ENCODE measurements around the gene TAS2R31. TPM values are rescaled to one million over a fixed set of nuclear protein-coding genes. Genes with fewer than 3 reads are reported as not detected.

The TAS2R31 gene
- polyA plus RNA-seq, 1 donor from 2014 or later: 4.0 TPM

DNA sequence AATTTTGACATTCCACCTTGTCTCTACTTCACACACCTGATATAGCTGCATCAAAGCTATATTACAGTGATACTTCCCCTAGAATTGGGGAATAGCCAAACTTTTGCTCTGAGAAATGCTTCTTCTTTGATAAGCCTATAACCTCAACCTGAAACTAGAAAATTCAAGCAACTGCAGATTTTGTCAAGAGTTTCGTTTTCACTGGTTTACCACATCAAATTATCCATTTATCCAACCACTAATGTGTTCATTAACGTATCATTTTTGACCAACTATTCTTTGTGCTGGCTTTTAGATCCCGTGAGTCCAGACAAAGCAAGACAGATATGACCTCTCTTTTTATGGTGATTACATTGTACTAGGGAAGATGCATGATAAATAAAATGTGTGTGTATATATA lies 44.4 kb upstream of the TAS2R31 start:
- Histone ChIP-seq H3K9me2 (ENCODE audit: insufficient read depth, low read length) (no peaks in the 10 kb centered on the region), H3K9me3 (ENCODE audit: low read length) (no peaks in the 10 kb centered on the region), H3F3A (ENCODE audit: insufficient read depth, low read length, poor library complexity, severe bottlenecking) (no peaks in the 10 kb centered on the region), H3K4me2 (ENCODE audit: low read length) (no peak overlapping the region), H2AFZ (ENCODE audit: low read depth, low read length) (no peak overlapping the region), H3K9ac (ENCODE audit: low read length) (no peak overlapping the region), H4K20me1 (ENCODE audit: insufficient read depth) (no peaks in the 10 kb centered on the region), H3K27ac (ENCODE audit: low read length) (no peak overlapping the region), H3K4me3 (ENCODE audit: low read length) (no peak overlapping the region), H3K27me3 (ENCODE audit: insufficient read depth, low read depth, low read length) (no peaks in the 10 kb centered on the region), H3K79me2 (replicated peaks; ENCODE audit: insufficient read depth, low read length) (no peaks in the 10 kb centered on the region), H3K36me3 (ENCODE audit: insufficient read depth, low read length) (no peaks in the 10 kb centered on the region)
- TF ChIP-seq RAD21 (conservative IDR thresholded peaks at IDR 0.05) (no peak), EP300 (conservative IDR thresholded peaks at IDR 0.05; ENCODE audit: poor library complexity, severe bottlenecking) (no peak), EZH2 (IDR thresholded peaks at IDR 0.05; ENCODE audit: borderline replicate concordance, insufficient read depth, low read length, poor library complexity, severe bottlenecking) (no peak)
- TF ChIP-seq, protein P1, sequence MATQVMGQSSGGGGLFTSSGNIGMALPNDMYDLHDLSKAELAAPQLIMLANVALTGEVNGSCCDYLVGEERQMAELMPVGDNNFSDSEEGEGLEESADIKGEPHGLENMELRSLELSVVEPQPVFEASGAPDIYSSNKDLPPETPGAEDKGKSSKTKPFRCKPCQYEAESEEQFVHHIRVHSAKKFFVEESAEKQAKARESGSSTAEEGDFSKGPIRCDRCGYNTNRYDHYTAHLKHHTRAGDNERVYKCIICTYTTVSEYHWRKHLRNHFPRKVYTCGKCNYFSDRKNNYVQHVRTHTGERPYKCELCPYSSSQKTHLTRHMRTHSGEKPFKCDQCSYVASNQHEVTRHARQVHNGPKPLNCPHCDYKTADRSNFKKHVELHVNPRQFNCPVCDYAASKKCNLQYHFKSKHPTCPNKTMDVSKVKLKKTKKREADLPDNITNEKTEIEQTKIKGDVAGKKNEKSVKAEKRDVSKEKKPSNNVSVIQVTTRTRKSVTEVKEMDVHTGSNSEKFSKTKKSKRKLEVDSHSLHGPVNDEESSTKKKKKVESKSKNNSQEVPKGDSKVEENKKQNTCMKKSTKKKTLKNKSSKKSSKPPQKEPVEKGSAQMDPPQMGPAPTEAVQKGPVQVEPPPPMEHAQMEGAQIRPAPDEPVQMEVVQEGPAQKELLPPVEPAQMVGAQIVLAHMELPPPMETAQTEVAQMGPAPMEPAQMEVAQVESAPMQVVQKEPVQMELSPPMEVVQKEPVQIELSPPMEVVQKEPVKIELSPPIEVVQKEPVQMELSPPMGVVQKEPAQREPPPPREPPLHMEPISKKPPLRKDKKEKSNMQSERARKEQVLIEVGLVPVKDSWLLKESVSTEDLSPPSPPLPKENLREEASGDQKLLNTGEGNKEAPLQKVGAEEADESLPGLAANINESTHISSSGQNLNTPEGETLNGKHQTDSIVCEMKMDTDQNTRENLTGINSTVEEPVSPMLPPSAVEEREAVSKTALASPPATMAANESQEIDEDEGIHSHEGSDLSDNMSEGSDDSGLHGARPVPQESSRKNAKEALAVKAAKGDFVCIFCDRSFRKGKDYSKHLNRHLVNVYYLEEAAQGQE (IDR thresholded peaks at IDR 0.05; ENCODE audit: borderline replicate concordance): no peak

DNA sequence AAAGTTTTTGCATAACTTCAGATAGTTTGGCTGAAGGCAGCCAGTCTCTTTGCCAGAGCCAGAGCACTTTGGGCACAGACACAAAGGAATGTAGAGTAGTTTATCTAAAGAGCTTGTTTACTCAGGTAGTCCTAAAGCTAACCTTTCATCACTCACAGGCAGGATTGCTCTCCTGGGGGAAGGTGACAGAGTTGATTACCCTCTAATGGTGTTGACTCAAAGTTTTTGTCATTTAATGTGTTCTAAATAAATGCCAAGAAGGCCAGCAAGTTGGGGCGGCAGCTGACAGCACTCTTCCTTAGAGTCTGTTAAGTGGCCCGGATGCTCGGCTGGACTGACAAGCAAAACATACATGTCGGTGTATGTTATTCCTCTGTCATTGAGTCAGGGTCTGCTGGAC lies 40.2 kb upstream of the TAS2R31 start:
- Histone ChIP-seq H3K9ac (ENCODE audit: low read length) (no peak overlapping the region), H3K9me3 (ENCODE audit: low read length) (no peaks in the 10 kb centered on the region), H3K4me3 (ENCODE audit: low read length) (no peak overlapping the region), H3K9me2 (ENCODE audit: insufficient read depth, low read length) (no peaks in the 10 kb centered on the region), H3K27me3 (ENCODE audit: insufficient read depth, low read depth, low read length) (no peaks in the 10 kb centered on the region), H4K20me1 (ENCODE audit: insufficient read depth) (no peaks in the 10 kb centered on the region), H3K79me2 (replicated peaks; ENCODE audit: insufficient read depth, low read length) (no peaks in the 10 kb centered on the region), H3K27ac (ENCODE audit: low read length) (no peak overlapping the region), H2AFZ (ENCODE audit: low read depth, low read length) (no peak overlapping the region), H3F3A (ENCODE audit: insufficient read depth, low read length, poor library complexity, severe bottlenecking) (no peaks in the 10 kb centered on the region), H3K36me3 (ENCODE audit: insufficient read depth, low read length) (no peaks in the 10 kb centered on the region), H3K4me2 (ENCODE audit: low read length) (no peak overlapping the region)
- TF ChIP-seq EP300 (conservative IDR thresholded peaks at IDR 0.05; ENCODE audit: poor library complexity, severe bottlenecking) (no peak), POLR2AphosphoS5 (IDR thresholded peaks at IDR 0.05) (no peak), RAD21 (conservative IDR thresholded peaks at IDR 0.05) (no peak), SMC3 (conservative IDR thresholded peaks at IDR 0.05; ENCODE audit: poor library complexity) (no peak), EZH2 (IDR thresholded peaks at IDR 0.05; ENCODE audit: borderline replicate concordance, insufficient read depth, low read length, poor library complexity, severe bottlenecking) (no peak), MXI1 (conservative IDR thresholded peaks at IDR 0.05; ENCODE audit: poor library complexity, severe bottlenecking) (no peak), TAF1 (IDR thresholded peaks at IDR 0.05; ENCODE audit: low read depth) (no peak)
- TF ChIP-seq, protein P2, sequence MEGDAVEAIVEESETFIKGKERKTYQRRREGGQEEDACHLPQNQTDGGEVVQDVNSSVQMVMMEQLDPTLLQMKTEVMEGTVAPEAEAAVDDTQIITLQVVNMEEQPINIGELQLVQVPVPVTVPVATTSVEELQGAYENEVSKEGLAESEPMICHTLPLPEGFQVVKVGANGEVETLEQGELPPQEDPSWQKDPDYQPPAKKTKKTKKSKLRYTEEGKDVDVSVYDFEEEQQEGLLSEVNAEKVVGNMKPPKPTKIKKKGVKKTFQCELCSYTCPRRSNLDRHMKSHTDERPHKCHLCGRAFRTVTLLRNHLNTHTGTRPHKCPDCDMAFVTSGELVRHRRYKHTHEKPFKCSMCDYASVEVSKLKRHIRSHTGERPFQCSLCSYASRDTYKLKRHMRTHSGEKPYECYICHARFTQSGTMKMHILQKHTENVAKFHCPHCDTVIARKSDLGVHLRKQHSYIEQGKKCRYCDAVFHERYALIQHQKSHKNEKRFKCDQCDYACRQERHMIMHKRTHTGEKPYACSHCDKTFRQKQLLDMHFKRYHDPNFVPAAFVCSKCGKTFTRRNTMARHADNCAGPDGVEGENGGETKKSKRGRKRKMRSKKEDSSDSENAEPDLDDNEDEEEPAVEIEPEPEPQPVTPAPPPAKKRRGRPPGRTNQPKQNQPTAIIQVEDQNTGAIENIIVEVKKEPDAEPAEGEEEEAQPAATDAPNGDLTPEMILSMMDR (IDR thresholded peaks at IDR 0.05; ENCODE audit: poor library complexity, severe bottlenecking): no peak
- TF ChIP-seq, protein P1 (IDR thresholded peaks at IDR 0.05; ENCODE audit: borderline replicate concordance): no peak

Measured in neural cell (in vitro differentiated cells).